Karpas-422 (cell line): ENCODE measurements around the gene LCMT1. TPM values are rescaled to one million over a fixed set of nuclear protein-coding genes. Genes with fewer than 3 reads are reported as not detected.

Experiments used
- DNase-seq: peaks from one replicate; pipeline ENCODE4 v3.0.0-alpha.2; 2015
- H2AFZ ChIP-seq: fragments of 200-600 bp; sonication (generic); 2 replicates; pipeline ENCODE4 v1.6.1; 2014; ENCODE audit warnings: antibody characterized with exemption, low read length, mixed read lengths
- H3K27ac ChIP-seq: fragments of 200-600 bp; sonication (generic); 2 replicates; pipeline ENCODE4 v1.5.1; 2014; ENCODE audit warnings: mild to moderate bottlenecking, low read length, moderate library complexity
- H3K27me3 ChIP-seq: fragments of 200-600 bp; sonication (generic); 2 replicates; pipeline ENCODE4 v1.6.1; 2014; ENCODE audit warnings: low read length, mixed read lengths
- H3K36me3 ChIP-seq: fragments of 200-600 bp; sonication (generic); 2 replicates; pipeline ENCODE4 v1.6.1; 2014; ENCODE audit warnings: low read length, mixed read lengths; ENCODE audit not compliant: insufficient read depth
- H3K4me1 ChIP-seq: fragments of 200-600 bp; sonication (generic); 2 replicates; pipeline ENCODE4 v1.6.1; 2014; ENCODE audit warnings: mild to moderate bottlenecking, low read length, mixed read lengths
- H3K4me2 ChIP-seq: fragments of 200-600 bp; sonication (generic); 2 replicates; pipeline ENCODE4 v1.6.1; 2014; ENCODE audit warnings: low read length, low read depth, mild to moderate bottlenecking; ENCODE audit not compliant: poor library complexity, severe bottlenecking
- H3K4me3 ChIP-seq: fragments of 200-600 bp; sonication (generic); 2 replicates; pipeline ENCODE4 v1.5.1; 2014; ENCODE audit warnings: mild to moderate bottlenecking, antibody characterized with exemption, low read length, mixed read lengths
- H3K79me2 ChIP-seq: fragments of 200-600 bp; sonication (generic); 2 replicates; pipeline ENCODE4 v1.6.1; 2014; ENCODE audit warnings: mild to moderate bottlenecking, low read length, mixed read lengths
- H3K9ac ChIP-seq: fragments of 200-600 bp; sonication (generic); 2 replicates; pipeline ENCODE4 v1.6.0; 2014; ENCODE audit warnings: low read length
- H3K9me2 ChIP-seq: fragments of 200-600 bp; sonication (generic), shearing (Covaris generic); replicated peaks from 2 replicates; pipeline ENCODE4 v1.6.0; 2014; ENCODE audit warnings: mild to moderate bottlenecking, low read length, moderate library complexity; ENCODE audit not compliant: insufficient read depth
- H3K9me3 ChIP-seq: fragments of 300-700, 200-600 bp; sonication (generic); 2 replicates; pipeline ENCODE4 v1.6.1; 2014; ENCODE audit warnings: low read length, mixed read lengths
- H4K20me1 ChIP-seq: fragments of 200-600 bp; sonication (generic); 2 replicates; pipeline ENCODE4 v1.6.1; 2014; ENCODE audit warnings: mild to moderate bottlenecking, antibody characterized with exemption, low read length, low read depth; ENCODE audit not compliant: insufficient read depth
- total RNA-seq: library from RNA; depleted of rRNA; stranded (reverse); fragments of >200 nt; shearing (Covaris generic); gene quantifications from 2 replicates; pipeline ENCODE4 v1.2.3, GENCODE V29; 2014; ENCODE audit warnings: low replicate concordance

The LCMT1 gene
- total RNA-seq, 1 experiment from 2014 or later = 29.1 TPM

GRCh38 chr16:25199457-25199856 lies 87.9 kb downstream of the LCMT1 start:
- Histone ChIP-seq H4K20me1 (no peaks in the 10 kb centered on the region), H3K4me3 (no peak overlapping the region), H3K9me3 (no peaks in the 10 kb centered on the region), H3K27ac (no peak overlapping the region), H3K27me3 (no peaks in the 10 kb centered on the region), H3K36me3 (no peaks in the 10 kb centered on the region), H3K4me2 (no peak overlapping the region), H3K79me2 (no peaks in the 10 kb centered on the region), H3K9ac (no peak overlapping the region), H2AFZ (no peak overlapping the region), H3K9me2 (no peaks in the 10 kb centered on the region), H3K4me1 (no peaks in the 10 kb centered on the region)
- no peak for DNase-seq

- H3K4me3 ChIP-seq = no peak overlapping the region
- no peaks in the 10 kb centered on the region for H4K20me1 ChIP-seq
- DNase-seq = no peak
- H3K4me1 ChIP-seq = no peaks in the 10 kb centered on the region
- no peaks in the 10 kb centered on the region for H3K79me2 ChIP-seq
- H3K36me3 ChIP-seq = no peaks in the 10 kb centered on the region
- no peak overlapping the region for H3K4me2 ChIP-seq
- H3K27ac ChIP-seq = no peak overlapping the region
- H2AFZ ChIP-seq = no peak overlapping the region
- no peaks in the 10 kb centered on the region for H3K27me3 ChIP-seq
- no peaks in the 10 kb centered on the region for H3K9me3 ChIP-seq
- H3K9me2 ChIP-seq = no peaks in the 10 kb centered on the region
- H3K9ac ChIP-seq = no peak overlapping the region
Measured at GRCh38 chr16:25210758-25211157, 99.2 kb downstream of the LCMT1 start.

GRCh38 chr16:25212636-25213035 lies 101.1 kb downstream of the LCMT1 start:
- no peak overlapping the region for H3K27ac ChIP-seq
- H3K9ac ChIP-seq = no peak overlapping the region
- no peak overlapping the region for H3K4me2 ChIP-seq
- no peaks in the 10 kb centered on the region for H3K9me2 ChIP-seq
- no peaks in the 10 kb centered on the region for H3K9me3 ChIP-seq
- DNase-seq = no peak
- H3K4me3 ChIP-seq = no peak overlapping the region
- H3K36me3 ChIP-seq = no peaks in the 10 kb centered on the region
- H3K4me1 ChIP-seq = no peaks in the 10 kb centered on the region
- no peaks in the 10 kb centered on the region for H3K79me2 ChIP-seq
- H3K27me3 ChIP-seq = no peaks in the 10 kb centered on the region
- no peaks in the 10 kb centered on the region for H4K20me1 ChIP-seq
- H2AFZ ChIP-seq = no peak overlapping the region

DNA sequence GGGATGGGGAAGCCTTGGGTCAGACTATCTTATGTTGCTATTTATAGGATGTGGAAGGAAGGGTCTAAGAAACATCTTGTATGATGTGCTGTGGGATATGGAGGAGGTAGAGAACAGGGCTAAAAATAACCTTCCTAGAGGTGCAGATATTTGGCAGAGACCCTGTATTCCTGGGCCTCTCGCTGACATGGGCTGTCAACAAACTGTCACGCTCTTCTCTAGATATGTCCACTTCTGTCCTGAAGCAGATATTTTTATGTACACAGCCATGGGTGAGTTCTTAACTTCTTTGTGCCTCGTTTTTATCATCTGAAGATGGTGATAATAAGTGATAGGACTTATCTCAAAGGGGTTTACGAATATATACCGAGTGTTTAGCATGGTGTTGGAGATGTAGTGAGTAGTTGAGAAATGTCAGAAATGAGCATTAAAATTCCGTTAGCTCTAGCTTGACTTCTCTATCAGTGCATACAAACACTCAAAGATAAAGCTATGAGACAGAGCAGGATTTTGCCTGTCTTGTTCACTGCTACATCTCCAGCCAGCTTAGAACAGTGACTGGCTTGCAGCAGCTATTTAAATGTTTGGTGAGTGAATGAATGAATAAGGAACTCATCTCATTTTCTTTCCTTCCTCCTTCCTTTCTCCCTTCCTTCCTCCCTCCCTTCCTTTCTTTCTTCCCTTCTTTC lies 102.3 kb downstream of the LCMT1 start:
- Histone ChIP-seq H3K27ac (no peak overlapping the region), H3K9me2 (no peaks in the 10 kb centered on the region), H3K4me1 (no peaks in the 10 kb centered on the region), H3K36me3 (no peaks in the 10 kb centered on the region), H3K9ac (no peak overlapping the region), H3K9me3 (no peaks in the 10 kb centered on the region), H3K4me2 (no peak overlapping the region), H3K4me3 (no peak overlapping the region), H4K20me1 (no peaks in the 10 kb centered on the region), H2AFZ (no peak overlapping the region), H3K79me2 (no peaks in the 10 kb centered on the region), H3K27me3 (no peaks in the 10 kb centered on the region)
- no peak for DNase-seq

DNA sequence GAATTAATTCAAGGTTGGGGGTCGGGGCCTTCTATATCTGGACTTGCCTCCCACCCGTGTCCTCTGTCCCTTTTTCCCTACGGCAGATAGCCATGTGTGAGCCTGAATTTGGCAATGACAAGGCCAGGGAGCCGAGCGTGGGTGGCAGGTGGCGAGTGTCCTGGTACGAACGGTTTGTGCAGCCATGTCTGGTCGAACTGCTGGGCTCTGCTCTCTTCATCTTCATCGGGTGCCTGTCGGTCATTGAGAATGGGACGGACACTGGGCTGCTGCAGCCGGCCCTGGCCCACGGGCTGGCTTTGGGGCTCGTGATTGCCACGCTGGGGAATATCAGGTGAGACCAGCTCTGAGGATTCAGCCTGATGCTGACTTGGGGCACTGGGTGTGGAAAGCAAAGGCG lies 105.6 kb downstream of the LCMT1 start:
- Histone ChIP-seq H3K4me2 (no peak overlapping the region), H4K20me1 (no peaks in the 10 kb centered on the region), H3K9ac (no peak overlapping the region), H2AFZ (no peak overlapping the region), H3K4me1 (no peaks in the 10 kb centered on the region), H3K36me3 (no peaks in the 10 kb centered on the region), H3K9me3 (no peaks in the 10 kb centered on the region), H3K79me2 (no peaks in the 10 kb centered on the region), H3K4me3 (no peak overlapping the region), H3K27ac (no peak overlapping the region), H3K27me3 (no peaks in the 10 kb centered on the region), H3K9me2 (no peaks in the 10 kb centered on the region)
- DNase-seq = no peak

DNA sequence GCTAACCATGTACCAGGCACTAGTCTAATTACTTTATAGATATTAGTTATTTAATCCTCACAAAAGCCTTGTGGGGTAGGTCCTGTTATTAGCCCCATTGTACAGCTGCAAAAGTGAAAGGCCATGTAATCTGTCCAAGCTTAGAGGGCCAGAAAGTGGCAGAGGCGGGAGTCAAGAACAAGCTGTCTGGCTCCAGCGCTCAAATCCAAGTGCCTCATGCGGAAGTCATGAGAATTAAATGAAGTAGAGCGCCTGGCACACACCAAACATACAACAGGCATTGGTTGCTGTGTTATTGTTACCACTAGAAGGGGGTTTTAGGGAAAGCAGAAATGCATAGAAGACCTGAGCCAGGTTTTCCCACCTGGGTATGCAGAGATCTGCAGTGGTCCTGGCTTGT lies 106.4 kb downstream of the LCMT1 start:
- Histone ChIP-seq H3K9ac (no peak overlapping the region), H3K4me1 (no peaks in the 10 kb centered on the region), H3K27ac (no peak overlapping the region), H3K36me3 (no peaks in the 10 kb centered on the region), H3K4me2 (no peak overlapping the region), H3K79me2 (no peaks in the 10 kb centered on the region), H3K27me3 (no peaks in the 10 kb centered on the region), H4K20me1 (no peaks in the 10 kb centered on the region), H3K9me2 (no peaks in the 10 kb centered on the region), H2AFZ (no peak overlapping the region), H3K9me3 (no peaks in the 10 kb centered on the region), H3K4me3 (no peak overlapping the region)
- no peak for DNase-seq

- Histone ChIP-seq H3K4me1 (no peaks in the 10 kb centered on the region), H3K9ac (no peak overlapping the region), H3K9me3 (no peaks in the 10 kb centered on the region), H3K4me3 (no peak overlapping the region), H3K9me2 (no peaks in the 10 kb centered on the region), H3K27me3 (no peaks in the 10 kb centered on the region), H3K4me2 (no peak overlapping the region), H3K36me3 (no peaks in the 10 kb centered on the region), H2AFZ (no peak overlapping the region), H3K79me2 (no peaks in the 10 kb centered on the region), H3K27ac (no peak overlapping the region), H4K20me1 (no peaks in the 10 kb centered on the region)
- no peak for DNase-seq
Measured at GRCh38 chr16:25219070-25219737, 107.7 kb downstream of the LCMT1 start.

DNA sequence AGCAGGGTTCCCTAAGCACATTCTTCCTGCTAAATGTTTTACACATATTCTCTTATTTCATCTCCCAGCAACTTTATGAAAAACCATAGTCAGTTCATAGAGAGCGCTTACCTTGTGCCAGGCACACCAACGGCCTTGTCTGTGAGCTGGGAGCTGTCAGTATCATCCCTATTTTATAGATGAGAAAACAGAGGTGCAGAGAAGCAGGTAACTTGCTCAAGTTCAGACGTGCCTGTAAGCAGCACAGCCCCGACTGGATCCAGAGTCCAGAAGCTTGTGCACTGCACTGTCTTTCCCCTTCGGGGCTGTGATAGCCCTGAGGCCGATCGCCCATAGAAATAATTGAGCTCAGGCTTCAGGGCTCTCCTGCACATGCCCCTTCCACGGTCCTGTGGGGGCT lies 111.4 kb downstream of the LCMT1 start:
- Histone ChIP-seq H4K20me1 (no peaks in the 10 kb centered on the region), H3K4me3 (no peak overlapping the region), H3K79me2 (no peaks in the 10 kb centered on the region), H3K9me3 (no peaks in the 10 kb centered on the region), H3K27ac (no peak overlapping the region), H2AFZ (no peak overlapping the region), H3K9ac (no peak overlapping the region), H3K4me1 (peaks cover 3% of the 10 kb centered on the region; the same call in 1 of the 2 replicates), H3K36me3 (no peaks in the 10 kb centered on the region), H3K9me2 (no peaks in the 10 kb centered on the region), H3K27me3 (no peaks in the 10 kb centered on the region), H3K4me2 (no peak overlapping the region)
- DNase-seq = no peak
